Suprapubic skin (tissue), 3 donors: ENCODE results near the gene TMEM184B.

Source experiments
- CTCF ChIP-seq, 2 donors: fragments of 200-600 bp in 1 of 2; fragments of 450-650 bp in 1 of 2; sonication (generic) in 1 of 2; IDR thresholded peaks; one replicate each; pipeline ENCODE4 v1.5.1; 2016 to 2019; ENCODE audit warnings: antibody characterized with exemption in 2 of 2, mild to moderate bottlenecking in 1 of 2, moderate library complexity in 1 of 2
- EP300 ChIP-seq: sonication (generic); formaldehyde crosslinking; IDR thresholded peaks from one replicate; pipeline ENCODE4 v1.6.1; 2017; ENCODE audit warnings: antibody characterized with exemption

GRCh38 chr22:38191731-38192474 is 80.9 kb downstream of the TMEM184B start:
- no peak for TF ChIP-seq EP300
- no peak for TF ChIP-seq CTCF (IDR thresholded peaks at IDR 0.05)
